GM19239 (cell line): ENCODE results near the gene CD69.
"Not testable (repeated sequence)": the region's sequence is repeated elsewhere in the genome, so short reads cannot be mapped to it uniquely, and the experiment has no call there.

Source experiments
- DNase-seq: peaks from one replicate; pipeline ENCODE4 v3.0.0; 2011; ENCODE audit warnings: low spot score; ENCODE audit not compliant: insufficient read length
- FAIRE-seq: peaks from 2 replicates; lab custom pipeline; 2011; peaks lifted over from hg19 to GRCh38; lab: Jason Lieb, UNC

Gene CD69

GRCh38 chr12:9725213-9725870 is 35.4 kb downstream of the CD69 start:
- no peak for DNase-seq

GRCh38 chr12:9724023-9724422 is 36.7 kb downstream of the CD69 start:
- DNase-seq (no peak), FAIRE-seq (no peak)

More at GRCh38 chr12:9725213-9725870, 35.4 kb downstream of the CD69 start:
- FAIRE-seq, result peak; percentile 76

GRCh38 chr12:9721394-9722092 is 39.2 kb downstream of the CD69 start:
- DNase-seq (no peak), FAIRE-seq (peak; percentile 93)

GRCh38 chr12:9719790-9720189 is 40.9 kb downstream of the CD69 start:
- DNase-seq (no peak), FAIRE-seq (peak; percentile 88)

GRCh38 chr12:9718968-9719367 is 41.7 kb downstream of the CD69 start:
- peak; percentile 96 for FAIRE-seq
- DNase-seq, result no peak

DNA sequence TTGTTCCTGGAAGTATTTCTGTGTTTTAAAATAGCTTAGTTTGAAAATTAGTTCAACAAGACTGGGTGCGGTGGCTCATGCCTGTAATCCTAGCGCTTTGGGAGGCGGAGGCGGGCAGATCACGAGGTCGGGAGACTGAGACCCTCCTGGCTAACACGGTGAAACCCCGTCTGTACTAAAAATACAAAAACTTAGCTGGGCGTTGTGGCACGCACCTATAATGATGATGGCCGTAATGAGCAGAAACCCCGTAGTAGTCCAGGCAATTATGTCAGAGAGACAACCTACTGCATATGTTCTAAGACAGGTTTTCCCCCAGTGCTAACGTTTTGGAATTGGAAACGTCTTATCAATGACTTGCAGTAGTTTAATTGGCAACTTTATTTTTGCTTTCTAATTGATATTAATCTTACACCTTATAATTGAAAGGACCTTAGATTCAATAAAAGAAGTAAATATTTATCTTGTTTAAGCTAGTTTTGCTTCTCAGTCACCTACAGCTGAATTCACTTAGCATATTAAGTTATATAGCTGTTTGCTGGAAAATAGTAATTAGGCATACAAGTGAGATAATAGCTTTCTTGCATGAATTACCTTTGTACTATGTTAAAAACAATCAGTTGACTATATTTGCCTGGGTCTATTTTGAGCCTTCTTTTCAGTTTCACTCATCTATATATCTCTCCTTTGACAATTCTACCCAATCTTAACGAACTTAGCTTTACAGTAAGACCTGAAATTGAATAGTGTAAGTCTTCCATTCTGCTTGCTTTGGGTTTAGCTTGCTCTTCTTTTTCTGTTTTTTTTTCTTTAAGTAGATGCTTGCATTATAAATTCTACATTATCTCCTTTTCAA is 43.4 kb downstream of the CD69 start:
- FAIRE-seq, result peak; percentile 89
- DNase-seq, result no peak

- peak; percentile 99 for FAIRE-seq
Observed at GRCh38 chr12:9713032-9713558, 47.6 kb downstream of the CD69 start.

DNA sequence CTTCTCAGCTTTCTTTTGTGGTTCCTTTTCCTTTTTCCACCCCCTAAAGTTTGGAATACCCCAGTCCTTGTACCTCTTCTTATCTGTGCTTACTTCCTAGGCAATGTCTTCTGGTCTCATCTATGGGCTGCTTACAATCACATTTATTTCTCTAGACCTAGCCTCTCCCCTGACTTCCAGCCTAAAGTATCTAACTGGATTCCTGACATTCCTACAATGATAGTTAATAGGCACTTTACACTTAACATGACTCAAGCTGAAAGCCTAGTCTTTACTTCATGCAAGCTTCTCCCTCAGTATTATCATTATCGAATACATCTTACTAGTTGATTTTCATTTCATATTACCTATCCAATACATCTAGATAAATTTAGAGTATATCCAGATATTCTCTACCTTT is 49.0 kb downstream of the CD69 start:
- no peak for DNase-seq
- FAIRE-seq, result peak; percentile 23

More at GRCh38 chr12:9713032-9713558, 47.6 kb downstream of the CD69 start:
- not testable (repeated sequence) for DNase-seq

GRCh38 chr12:9710584-9711375 is 49.9 kb downstream of the CD69 start:
- no peak for DNase-seq
- FAIRE-seq, result peak; percentile 71

DNA sequence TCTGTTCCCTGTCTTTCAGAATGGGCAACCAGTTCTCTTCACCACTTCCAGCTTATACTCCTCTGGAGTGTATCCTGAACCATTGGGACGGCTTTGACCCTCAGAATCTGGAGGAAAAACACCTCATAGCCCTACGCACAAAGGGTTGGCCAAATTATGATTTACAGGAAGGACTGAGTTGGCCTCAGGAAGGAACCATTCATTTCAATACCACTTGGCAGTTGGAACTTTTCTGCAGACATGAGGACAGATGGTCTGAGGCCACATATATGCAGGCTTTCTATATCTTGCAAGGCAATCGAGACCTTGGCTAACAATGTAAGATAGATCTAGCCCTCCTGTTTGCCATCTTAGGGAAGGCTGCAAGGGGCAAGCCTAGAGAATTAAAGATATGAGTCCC is 51.8 kb downstream of the CD69 start:
- DNase-seq (no peak), FAIRE-seq (peak; percentile 78)

DNA sequence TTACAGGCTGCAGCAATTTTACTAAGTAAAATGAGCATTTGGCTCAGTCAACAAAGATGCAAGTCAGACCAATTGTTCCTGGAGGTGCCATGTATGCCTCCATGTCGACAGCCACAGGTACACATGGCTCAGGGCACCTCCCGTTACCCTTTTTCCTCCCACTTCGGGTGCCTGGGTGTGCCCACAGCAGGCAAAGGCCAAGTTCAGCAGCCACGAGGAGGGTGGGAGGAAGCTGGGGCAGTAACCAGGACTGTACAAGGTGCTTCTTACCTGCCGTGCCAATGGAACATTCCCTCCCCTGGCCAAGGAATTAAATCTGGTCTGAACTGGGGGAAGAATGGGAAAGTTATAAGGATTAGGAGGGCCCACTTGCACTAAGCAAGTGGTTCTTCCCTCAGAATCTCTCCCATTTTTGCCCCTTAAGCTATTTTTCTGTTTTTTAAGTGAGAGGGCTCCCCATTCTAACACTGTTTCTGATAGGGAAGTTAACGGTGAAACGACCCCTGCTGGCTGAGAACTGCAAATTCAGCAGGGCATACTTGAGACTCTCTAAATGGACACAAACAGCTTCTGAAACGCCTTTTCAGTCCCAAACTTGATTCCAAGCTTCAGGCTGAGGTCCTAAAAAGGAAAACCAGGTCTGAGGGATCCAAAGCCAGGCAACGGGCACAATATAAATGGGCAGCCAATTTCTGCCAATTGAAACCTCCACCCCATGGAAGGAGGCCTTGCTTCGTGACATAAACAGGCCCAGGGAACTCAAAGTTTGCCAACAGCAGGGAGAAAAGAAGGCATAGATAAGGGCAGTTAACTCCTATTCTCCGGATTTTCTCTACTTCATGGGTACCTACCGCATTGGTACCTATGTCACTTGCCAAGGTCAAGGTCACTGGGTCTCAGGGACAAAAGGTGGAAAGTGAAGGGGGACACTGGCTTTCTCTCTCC is 52.6 kb downstream of the CD69 start:
- DNase-seq, result no peak
- peak; percentile 89 for FAIRE-seq

DNA sequence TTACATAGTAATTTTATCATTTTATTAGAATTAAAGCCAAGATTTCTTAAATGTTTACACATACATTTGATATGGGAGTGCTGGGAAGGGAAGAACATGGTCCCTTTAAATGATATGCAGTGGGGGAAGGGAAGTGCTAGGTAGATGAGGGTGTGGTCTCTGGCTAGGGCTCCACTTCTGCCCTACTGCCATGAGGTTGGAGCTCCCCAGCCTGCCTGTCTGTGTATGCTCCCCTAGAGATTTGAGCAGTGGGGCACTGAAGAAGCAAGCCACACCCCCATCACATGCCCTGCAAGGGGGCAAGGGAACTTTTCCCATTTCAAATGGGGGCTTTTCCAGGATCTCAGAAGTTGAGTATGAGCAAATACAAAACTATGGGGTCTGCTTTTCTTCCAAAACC is 53.3 kb downstream of the CD69 start:
- no peak for DNase-seq
- no peak for FAIRE-seq

DNA sequence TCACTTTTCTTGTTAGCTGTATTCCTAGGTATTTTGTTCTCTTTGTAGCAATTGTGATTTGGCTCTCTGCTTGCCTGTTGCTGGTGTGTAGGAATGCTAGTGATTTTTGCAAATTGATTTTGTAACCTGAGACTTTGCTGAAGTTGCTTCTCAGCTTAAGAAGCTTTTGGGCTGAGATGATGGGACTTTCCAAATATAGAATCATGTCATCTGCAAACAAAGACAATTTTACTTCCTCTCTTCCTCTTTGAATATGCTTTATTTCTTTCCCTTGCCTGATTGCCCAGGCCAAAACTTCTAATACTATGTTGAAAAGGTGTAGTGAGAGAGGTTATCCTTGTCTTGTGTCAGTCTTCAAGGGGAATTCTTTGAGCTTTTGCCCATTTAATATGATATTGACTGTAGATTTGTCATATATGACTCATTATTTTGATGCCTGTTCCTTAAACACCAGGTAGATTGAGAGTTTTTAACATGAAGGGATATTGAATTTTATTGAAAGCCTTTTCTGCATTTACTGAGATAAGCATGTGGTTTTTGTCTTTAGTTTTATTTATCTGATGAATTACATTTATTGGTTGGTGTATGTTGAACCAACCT is 54.5 kb downstream of the CD69 start:
- FAIRE-seq, result peak; percentile 72
- no peak for DNase-seq

DNA sequence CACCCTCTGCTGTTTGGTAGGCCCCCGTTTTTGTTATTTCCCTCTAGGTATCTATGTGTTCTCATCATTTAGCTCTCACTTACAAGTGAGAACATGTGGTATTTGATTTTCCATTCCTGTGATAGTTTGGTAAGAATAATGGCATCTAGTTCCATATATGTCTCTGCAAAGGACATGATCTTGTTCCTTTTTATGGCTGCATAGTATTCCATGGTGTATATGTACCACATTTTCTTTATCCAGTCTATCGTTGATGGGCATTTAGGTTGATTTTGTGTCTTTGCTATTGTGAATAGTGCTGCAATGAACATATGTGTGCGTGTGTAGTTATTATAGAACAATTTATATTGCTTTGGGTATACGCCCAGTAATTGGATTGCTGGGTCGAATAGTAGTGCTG is 56.1 kb downstream of the CD69 start:
- not testable (repeated sequence) for FAIRE-seq

More for the DNA sequence above, 56.1 kb downstream of the CD69 start:
- DNase-seq, result not testable (repeated sequence)
